NCI-H146 (cell line): ENCODE results near the gene PPM1K.

ENCODE experiments used
- DNase-seq: peaks from one replicate; lab custom pipeline; 2025; lab: John Stamatoyannopoulos, UW

Gene PPM1K

GRCh38 chr4:88217169-88217568 is 67.2 kb downstream of the PPM1K start:
- DNase-seq = no peak

DNA sequence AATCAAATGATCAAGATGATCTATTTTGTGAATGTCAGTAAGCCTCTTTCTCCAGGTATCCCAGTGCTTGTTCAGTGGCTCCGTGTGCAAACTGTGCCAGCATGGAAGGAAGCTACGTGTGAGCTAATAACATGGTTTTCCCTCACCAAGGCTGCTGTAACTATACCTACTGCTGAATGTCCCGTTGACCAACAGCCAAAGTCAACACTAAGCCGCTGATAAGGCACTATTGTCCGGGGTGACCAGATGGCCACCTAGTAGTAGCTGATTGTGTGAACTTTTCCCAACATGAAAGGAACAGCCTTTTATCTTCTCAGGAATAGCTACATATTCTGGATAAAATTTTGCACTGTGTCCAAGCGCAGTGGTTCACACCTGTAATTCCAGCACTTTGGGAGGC is 68.0 kb downstream of the PPM1K start:
- peak; percentile 43 for DNase-seq

DNA sequence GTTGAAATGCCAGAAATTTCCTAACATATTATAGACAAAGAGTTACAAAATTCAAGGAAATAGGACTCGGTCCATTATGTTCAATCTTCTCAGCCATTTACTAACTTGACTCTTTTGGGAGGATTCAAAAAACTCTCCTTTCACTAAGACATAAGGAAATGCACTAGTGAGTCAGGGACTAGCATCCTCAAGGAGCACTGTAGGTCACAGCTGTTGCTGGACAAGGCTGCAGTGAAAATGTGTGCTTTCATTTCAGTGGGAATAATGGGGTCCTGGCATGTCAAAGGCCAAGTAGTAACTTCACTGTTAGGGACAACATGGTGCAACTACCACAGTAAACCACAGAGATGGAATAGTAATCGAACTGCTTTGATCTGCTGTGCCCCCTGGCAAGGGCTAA is 69.0 kb downstream of the PPM1K start:
- DNase-seq = no peak

- DNase-seq = no peak
Observed at GRCh38 chr4:88212253-88212561, 72.2 kb downstream of the PPM1K start.

DNA sequence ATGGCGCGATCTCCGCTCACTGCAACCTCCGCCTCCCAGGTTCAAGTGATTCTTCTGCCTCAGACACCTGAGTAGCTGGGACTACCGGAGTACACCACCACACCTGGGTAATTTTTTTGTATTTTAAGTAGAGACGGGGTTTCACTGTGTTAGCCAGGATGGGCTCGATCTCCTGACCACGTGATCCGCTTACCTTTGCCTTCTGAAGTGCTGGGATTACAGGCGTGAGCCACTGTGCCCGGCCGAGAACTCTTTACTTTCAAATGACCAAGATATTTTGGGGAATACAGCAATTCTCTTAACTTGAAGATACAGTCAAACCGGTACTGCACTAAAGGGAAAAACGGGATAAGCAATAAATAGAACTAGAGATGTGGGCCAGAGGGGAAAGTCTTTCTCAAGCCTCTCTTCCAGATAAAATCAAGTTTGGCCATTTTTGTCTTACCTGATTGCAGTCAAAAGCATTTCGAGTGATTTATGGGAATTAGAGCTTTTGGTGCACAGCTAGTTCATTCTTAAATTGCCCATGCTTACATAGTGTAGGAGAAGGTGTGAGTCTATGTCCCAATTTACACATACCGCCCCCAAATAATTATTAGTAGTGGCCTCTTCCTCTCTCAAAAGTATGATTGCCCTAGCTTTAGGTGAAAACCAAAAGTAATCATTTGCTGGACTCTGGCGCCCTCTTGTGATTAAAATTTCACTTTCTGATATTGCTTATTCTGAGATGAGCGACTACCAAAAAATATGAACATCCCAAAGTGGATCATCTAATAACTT is 72.7 kb downstream of the PPM1K start:
- DNase-seq = peak; percentile 1

DNA sequence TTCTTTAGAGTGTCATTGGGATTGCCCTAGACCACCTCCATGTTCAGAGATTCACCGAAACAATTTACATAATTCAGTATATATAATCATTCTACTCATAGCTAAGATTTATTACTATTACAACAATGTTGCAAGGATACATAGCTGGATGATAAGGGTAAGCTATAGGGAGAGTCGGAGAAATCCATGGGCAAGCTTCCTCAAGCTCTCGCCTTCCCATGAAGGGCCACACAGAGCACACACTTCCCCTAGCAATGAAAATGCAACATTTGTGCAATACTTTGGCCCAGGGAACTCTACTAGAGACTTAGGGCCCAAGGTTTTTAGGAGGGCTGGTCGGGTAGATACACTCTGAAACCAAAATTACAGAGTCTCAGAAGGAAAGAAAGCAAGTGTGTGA is 76.2 kb downstream of the PPM1K start:
- DNase-seq = no peak
